Esophagus mucosa (tissue), 1 donor: ENCODE measurements around the gene IER3. TPM values are rescaled to one million over a fixed set of nuclear protein-coding genes. Genes with fewer than 3 reads are reported as not detected.

Experiments used
- ATAC-seq: fragments of 200-7000 bp; cut with Tn5 transposase; one replicate; pipeline ENCODE4 v1.9.1; 2020
- total RNA-seq: library from RNA; stranded (reverse); gene quantifications from one replicate; pipeline ENCODE4 v1.2.4, GENCODE V29; 2023
- donor health status: DM: yes; HTN: yes; CAD: no.

IER3 gene, protein sequence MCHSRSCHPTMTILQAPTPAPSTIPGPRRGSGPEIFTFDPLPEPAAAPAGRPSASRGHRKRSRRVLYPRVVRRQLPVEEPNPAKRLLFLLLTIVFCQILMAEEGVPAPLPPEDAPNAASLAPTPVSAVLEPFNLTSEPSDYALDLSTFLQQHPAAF
- total RNA-seq: 74.3 TPM

DNA sequence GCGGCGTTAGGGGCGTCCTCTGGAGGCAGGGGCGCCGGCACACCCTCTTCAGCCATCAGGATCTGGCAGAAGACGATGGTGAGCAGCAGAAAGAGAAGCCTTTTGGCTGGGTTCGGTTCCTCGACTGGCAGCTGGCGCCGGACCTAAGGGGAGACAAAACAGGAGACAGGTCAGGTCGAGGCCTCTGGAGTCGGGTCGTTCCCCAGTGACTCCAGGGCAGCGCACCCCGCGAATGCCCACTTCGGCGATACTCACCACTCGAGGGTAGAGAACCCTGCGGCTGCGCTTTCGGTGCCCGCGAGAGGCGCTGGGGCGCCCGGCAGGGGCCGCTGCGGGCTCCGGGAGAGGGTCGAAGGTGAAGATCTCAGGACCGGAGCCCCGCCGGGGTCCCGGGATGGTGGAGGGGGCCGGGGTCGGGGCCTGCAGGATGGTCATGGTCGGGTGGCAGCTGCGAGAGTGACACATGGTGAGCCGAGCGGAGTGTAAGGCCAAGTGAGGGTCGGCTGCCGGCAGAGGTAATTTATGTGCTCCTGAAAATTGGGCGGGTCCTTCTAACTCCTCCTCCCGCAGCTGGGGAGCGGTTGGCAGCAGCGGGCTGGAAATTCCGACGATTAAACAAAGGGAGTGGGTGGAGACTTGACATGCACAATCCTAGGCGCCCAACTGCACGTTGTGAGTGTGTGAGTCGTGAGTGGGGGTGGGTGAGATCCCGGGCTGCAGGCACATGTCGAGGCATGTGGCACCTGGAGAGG lies at the start of gene IER3:
Gene IER3 (minus strand): TSS at position 494 of the 752 bp plus-strand sequence. CDS start 29 bp downstream, at position 465.
- ATAC-seq: peak; percentile 61

DNA sequence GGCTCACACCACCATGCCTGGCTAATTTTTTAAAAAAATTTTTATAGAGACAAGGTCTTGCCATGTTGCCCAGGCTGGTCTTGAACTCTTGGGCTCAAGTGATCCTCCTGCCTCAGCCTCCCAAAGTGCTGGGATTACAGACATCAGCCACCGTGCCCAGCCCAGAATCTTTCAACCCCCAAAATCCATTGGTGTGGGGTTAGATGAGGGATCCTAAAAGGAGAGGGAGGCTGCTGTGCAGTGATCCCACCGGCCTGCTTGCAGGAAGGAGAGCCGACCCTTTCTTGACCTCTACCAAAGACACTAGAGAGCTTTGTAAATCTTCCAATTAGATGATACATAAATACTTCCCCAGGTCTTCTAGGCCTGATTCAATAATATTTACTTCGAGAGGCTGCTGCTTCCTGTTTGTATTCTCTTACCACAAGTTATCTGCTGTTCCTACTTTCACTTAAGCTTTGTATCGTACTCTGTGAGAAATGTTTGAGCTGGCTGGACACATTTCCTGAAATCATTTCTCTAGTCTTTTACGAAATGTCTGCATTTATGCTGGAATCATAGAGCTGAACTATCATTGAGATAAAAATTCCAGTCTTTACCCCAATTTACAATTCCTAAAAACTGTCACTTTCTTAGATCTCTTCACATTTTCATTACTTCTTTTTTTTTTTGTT lies 49.3 kb upstream of the IER3 start:
- no peak for ATAC-seq

DNA sequence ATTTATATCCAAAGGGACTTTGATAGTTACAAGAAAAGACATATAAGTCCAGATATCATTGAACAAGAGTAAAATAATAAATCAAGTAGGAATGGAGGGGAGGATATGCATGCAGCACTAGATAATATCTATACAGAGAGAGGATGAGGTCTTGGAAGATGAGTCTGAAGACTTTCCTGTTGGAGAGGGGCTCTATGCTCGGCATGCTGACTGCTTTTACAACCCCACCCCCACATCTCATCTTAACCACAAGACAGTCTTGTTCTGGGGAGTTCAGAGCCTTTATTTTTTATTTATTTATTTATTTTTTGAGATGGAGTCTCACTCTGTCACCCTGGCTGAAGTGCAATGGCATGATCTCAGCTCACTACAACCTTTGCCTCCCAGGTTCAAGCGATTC lies 48.4 kb upstream of the IER3 start:
- no peak for ATAC-seq

DNA sequence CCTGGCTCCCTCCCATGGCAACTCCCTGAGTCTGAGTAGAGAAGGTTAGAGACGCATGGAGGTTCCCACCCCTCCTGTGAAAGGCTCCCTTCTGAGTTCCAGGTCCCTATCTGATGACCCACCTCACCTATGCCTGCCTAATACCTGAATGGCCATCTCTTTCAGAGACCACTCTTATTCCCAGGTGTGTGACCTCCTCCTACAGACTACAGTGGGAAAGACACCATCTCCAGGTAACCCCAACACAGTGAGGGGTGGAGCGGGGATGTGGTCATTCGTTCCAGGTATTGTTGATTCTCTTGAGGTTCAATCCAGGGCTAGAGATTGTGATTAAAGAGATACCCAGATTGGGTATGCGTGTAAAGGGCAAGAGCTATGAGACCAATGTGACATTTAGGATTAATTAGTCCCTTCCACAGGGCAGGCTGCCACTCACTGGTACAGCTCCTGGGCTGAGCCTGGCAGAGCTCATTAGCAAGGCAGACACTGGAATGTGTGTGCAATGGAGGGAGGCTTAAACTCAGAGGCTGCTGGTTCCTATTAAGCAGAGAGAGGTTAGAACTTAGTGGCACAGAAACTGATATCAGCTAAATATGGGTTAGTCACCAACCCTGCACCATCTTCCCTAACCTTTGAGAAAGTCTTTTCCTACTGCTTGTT lies 46.5 kb upstream of the IER3 start:
- ATAC-seq: peak; percentile 27

DNA sequence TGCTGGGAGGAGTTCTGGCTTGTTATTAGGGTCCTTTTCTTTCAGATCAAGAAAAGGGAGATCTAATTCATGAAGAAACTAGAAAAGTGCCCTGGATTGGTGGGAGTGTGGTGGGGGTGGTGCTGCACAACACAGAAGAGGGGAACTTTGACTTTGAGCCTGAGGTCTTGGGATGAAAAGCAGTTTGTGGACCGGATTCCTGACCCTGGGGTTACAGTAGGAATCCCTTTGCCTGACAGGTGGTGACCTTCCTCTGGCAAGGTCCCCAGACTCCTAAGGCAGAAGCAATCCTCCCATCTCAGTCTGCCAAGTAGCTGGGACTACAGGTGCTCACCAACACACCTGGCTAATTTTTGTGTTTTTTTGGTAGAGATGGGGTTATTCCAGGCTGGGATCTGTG lies 45.3 kb upstream of the IER3 start:
- ATAC-seq: no peak

DNA sequence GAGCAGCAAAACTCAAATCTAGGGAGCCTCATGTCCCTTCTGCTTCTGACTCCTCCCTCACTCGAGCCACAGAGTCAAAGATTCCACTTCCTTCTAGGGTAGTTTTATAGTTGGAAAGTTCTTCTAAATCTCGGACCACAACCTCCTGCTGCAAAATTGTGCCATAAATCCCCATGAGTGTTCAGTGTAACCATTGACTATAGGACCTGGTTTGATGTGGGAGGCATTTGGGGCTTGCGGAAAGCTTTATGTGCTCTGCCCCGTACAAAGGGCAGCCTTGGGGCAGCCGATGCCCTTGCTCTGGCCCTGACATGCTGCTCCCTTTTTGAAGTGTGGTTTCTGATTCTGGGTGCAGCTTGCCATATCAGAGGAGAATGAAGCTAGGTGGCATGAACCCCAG lies 43.6 kb upstream of the IER3 start:
- ATAC-seq: no peak

DNA sequence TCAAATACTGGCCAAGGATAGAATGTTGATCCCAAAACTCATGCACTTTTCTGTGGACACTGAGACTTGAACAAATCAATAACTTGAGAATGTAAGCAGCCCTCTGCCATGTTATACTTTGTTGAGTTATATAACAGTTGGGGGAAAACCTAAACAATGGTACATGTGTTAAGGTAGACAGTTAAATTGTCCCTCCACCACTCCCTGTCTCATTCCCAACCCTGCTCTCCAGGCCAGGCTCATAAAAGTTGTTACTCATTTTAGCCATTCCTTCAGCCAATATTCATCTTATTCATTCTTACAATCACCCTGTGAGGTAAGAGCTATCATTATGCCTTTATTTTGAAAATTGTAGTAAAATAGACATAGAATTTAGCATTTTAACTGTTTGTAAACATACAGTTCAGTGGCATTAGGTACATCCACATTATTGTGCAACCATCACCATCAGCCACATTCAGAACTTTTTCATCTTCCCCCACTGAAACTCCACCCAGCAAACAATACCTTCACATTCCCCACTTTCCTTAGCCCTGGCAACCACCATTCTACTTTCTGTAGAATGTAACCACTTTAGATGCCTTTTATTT lies 38.2 kb upstream of the IER3 start:
- no peak for ATAC-seq

DNA sequence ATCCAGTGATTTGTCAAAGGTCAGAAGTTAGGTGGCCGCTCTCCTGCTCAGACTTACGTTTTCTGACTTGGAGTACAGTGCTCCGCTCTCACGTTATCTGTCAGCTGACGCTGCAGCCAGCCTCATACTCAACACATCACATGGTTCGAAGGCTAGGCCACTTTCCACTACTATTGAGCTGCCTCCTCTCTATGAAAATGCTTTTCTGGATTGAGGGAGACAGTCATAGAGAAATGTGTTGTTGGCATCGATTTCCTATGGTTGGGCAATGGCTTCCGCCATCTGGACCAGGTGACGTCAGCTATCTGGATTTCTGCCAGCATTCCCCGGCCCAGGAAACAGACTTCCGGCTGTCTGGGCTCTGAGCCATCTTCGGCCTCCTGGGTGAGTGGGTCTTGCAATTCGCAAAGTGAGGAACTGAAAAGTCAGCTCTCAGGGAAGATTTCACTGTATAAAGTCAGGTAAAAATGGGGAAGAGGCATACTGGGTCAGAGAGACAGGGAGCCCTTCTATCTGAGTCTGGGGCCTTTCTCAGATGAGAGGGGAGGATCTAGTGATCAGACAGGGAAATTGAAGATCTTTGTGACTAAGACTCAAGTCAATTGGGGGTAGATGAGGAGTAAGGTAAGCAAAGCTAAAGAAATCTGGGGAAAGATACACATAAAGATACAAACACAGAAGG lies 37.5 kb upstream of the IER3 start:
- peak; percentile 78 for ATAC-seq

DNA sequence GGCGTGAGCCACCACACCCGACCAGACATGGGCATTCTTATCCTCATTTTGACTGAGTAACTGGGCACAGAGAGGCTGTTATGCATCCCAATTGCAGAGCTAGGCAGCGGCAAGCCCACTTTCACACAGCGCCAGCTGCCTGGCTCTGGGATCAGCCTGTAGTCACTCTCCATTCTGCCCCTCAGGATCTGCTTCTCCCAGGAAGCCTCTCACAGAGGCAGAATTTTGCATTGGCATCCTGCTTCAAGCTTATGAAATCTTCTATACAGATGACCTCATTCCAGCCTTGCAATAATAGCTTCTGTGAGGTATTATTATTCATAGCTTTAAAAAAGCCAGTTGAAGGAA lies 37.0 kb upstream of the IER3 start:
- peak; percentile 4 for ATAC-seq

DNA sequence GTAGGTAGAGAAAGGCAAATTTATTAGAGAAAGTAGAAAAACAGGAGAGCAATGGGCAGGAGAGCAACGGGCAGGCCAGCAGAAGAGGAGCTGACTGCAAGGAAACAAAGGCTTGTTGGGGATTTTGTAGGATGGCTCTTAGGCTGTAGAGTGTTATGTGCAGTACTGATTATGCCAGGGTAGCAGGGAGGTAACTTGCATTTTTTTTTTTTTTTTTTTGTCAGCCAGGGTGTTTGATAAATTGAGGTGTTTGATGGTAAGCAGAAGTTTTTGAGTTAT lies 36.2 kb upstream of the IER3 start:
- no peak for ATAC-seq

DNA sequence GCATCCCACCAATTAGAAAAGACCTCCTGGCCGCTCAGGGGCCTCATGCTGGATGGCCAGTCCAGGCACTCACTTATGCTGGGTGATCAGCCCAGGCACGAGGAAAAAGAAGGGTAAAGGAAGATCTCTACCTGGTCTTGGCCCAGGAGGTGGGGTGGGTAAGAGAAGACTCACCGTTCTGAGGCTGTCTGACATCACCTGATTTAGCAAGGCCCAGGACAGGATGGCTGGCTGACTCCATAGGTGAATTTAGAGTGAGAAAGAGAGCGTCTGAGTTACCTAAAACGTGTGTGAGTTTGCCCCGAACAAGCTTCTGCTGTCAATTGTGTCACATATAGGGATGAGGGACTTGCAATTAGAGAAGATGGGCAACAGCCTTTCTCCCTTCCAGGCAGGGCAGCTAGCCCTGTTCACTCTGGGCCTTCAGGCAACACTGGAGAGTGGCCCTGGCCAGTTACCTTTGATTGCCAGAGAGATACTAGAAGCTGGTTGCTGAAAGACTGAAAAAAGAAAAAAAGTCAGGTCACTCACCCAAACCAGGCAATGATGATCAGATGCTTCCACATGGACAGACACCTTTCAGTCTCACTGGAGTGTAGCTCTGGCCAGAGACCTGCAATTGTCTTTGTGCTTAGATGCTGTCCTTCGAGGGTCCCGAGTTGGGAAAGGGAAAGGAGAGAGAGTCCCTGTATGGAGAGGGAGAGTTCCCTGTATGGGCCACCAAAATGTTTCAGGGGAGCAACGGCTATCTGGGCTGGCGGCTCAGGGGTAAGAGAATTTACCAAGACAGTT lies 35.7 kb upstream of the IER3 start:
- no peak for ATAC-seq

DNA sequence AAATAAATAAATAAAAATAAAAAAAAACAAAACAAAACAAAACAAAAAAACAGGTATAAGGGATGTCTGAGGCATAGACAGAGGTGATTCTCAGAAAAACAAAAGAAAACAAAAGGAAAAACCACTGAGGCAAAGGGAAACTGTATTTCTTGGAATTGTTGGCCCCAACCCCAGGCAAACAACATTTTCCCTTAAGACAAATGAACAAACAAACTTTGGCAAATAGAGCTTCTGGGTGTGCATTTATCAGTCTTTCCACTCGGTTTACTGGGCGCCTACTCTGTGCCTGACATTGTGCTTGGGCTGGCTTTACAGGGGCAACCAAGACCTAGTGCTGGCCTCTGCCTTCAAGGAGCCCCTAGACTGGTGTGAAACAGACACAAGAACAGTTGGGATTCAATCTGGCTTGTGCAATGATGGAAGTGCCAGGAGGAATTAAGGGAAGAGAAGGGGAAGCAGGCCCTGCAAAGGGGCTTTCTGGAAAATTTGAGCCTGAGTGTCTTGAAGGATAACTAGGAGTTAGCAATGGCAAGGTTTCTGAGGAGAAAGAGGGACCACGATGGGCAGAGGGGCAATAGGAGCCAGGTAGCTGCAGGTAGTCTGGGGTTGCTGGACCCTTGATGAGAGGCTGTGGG lies 33.8 kb upstream of the IER3 start:
- no peak for ATAC-seq

DNA sequence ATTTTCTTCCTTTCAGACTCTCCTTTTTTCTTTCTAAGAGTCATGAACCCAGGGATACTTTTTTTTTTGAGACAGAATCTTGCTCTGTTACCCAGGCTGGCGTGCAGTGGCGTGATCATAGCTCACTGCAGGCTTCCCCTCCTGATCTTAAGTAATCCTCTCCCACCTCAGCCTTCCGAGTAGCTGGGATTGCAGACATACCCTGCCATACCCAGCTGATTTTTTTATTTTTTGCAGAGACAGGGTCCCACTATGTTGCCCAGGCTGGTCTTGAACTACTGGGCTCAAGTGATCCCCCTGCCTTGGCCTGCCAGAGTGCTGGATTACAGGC lies 32.8 kb upstream of the IER3 start:
- no peak for ATAC-seq

DNA sequence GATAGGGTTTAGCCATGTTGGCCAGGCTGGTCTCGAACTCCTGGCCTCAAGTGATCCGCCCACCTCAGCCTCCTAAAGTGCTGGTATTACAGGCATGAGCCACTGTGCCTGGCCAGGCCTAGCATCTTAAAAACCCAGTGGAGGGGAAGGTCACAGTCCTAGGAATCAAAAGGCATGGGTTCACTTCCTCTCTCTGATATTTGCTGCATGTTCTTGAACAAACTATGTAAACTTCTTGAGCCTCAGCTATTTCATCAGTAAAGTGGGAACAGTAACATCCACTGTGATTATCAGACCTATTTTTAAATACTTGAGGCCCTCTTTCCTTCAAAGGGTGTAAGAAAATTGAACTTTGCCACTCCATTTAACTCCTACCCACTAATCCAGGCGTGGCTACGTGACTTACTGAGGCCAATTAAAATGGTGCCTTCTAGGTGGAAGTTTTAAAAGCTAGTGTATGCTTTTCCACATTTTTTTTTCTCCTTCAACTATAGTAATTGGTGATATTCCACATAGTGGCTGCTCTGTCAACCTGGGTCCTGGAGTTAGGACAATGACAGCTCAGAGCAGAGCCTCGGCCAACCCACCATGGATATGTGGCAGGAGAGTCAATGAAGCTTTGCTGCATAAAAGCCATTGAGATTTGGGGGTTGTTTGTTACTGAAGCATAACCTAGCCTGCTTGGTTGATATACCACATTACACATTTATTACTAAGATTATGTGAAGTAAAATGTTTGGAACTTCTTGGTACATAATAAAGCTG lies 32.2 kb upstream of the IER3 start:
- ATAC-seq: no peak

DNA sequence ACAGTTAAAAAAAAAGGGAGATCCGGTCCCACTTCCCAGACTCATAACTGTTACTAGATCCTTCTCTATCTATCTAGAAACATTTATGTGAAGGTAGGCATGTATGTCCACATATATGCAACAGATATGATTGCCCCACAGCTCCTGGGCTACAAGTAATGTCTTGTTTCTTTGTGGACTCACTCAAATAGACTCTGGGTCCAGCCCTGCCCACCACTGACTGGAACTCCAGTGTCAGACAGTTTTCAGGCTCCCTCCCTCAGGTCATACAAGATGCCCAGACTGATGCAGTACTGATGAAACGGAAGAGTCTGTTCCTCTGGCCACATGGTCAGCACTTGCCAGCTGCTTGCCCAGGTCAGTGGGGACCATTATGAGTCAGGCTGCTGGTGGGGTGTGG lies 30.8 kb upstream of the IER3 start:
- ATAC-seq: peak; percentile 33

DNA sequence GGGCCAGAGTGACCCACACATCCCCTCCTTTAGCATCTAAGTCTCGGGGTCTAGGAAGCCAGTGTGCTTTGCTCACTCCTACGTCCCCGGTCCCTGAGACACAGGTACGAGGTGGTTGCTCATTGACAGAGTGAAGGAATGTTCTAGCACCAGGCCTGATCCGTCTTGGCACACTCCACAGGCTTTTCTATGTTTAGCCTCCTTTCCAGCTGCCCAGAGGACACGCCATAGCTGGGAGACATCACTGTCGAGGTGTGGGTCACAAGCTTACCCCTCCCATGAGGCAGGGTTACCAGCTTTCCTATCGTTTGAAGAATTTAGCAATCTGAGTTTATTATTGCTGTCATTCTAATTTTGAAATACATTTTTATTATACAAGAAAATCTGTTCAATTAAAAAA lies 30.4 kb upstream of the IER3 start:
- no peak for ATAC-seq

DNA sequence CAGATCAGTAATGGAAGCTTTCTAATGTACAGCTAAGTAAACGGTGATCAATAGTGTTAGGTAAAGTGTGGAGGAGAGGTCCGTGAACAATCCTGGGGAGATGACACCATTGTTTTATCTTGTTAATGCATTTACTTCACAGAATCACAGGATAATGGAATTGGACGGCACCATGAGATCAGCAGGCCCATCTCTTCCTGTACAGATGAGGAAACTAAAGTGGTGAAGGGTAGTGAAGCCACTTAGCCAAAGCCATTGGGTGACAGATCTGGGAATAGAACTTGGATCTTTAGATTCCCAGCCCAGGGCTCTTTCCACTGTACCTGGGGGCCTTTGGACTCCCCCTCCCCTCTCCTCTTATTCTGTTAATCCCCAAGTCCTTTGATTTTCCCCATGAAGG lies 26.2 kb upstream of the IER3 start:
- no peak for ATAC-seq

DNA sequence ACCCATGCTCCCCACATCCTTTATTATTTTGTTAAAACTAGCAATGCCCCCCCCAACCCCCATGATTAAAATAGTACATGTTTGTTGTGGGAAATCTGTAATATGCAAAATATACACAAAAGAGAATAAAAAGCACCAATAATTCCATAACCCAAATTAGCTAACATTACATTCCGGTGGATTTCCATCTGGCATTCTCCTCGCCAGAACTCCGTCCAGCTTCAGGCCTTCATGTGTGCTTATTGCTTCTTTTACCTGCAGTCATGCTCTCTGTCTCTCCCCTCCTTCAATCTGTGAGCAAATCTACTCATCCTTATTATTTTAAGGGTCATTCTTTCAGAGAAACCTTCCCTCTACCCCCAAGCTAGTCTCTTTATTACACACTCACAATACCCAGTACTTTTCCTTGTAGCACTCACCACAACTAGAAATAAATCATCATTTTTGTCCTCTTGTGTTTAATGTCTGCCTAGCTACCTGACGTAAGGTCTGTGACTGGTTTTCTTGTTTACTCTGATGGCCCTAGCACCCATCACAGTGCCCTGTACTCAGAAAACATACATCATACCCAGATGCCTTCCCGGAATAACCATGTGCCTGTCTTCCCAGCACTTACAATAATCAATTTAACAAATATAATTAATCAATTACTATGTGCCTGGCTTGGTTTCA lies 25.6 kb upstream of the IER3 start:
- no peak for ATAC-seq

DNA sequence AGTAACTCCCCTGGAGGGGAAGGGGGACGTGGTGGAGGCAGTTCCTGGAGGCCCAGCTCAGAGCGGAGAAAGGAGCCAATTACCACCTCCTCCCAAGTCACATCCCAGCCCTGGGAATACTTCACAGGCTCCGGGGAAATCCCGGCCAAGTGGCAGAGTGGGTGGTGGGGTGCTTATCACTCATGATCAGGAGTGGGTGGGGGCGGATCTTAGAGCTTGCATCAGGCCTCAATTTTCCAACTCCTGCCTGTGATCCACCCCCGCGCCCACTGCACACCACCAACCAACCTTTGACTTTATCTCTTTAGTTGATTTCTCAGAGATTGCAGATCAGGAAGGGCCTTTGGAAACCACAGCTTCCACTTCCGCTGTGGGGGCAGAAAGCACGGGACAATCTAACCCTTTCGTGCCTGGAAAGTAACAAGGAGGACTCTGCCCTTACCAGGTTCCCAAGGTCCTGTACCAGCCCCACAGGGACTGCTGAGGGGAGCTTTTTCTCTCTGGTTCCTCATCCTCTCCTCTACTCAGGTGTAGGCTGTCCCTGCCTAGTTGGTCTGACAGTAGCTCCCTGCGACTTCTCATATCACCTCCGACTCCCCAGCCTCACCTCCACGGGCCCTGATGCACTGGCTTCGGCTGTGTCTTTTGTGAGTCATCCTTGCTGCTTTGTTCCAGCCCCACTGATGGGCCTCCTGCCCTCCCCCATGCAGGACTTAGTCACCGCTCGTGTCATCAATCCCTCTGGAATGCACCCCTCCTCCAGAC lies 24.9 kb upstream of the IER3 start:
- ATAC-seq: peak; percentile 97
